GM19043 (cell line): Measurements from ENCODE around the gene KRCC1.
A peak's percentile ranks its signal among the peaks of the same experiment; 100 is the strongest.

Experiments
- ATAC-seq: cut with Tn5 transposase; IDR thresholded peaks from one replicate; pipeline ENCODE4 v1.9.1; 2021; ENCODE audit warnings: low read depth; ENCODE audit not compliant: unreplicated experiment

Gene KRCC1

GRCh38 chr2:88078643-88079172 is 23.1 kb upstream of the KRCC1 start:
- no peak for ATAC-seq

- ATAC-seq, result no peak
Observed at GRCh38 chr2:88077080-88077479, 21.5 kb upstream of the KRCC1 start.

GRCh38 chr2:88074854-88075292 is 19.3 kb upstream of the KRCC1 start:
- no peak for ATAC-seq

- ATAC-seq, result no peak
Observed at GRCh38 chr2:88074150-88074549, 18.6 kb upstream of the KRCC1 start.

GRCh38 chr2:88071365-88071764 is 15.8 kb upstream of the KRCC1 start:
- ATAC-seq, result no peak

- no peak for ATAC-seq
Observed at GRCh38 chr2:88070055-88070454, 14.5 kb upstream of the KRCC1 start.

GRCh38 chr2:88069117-88069516 is 13.5 kb upstream of the KRCC1 start:
- ATAC-seq, result no peak

- ATAC-seq, result no peak
Observed at GRCh38 chr2:88068044-88068443, 12.5 kb upstream of the KRCC1 start.

GRCh38 chr2:88067598-88067997 is 12.0 kb upstream of the KRCC1 start, which contains the start of gene SMYD1:
SMYD1 (plus strand) TSS chr2:88067825; CDS start chr2:88067865, 40 bp downstream.
- ATAC-seq, result no peak

- no peak for ATAC-seq
Observed at GRCh38 chr2:88067189-88067588, 11.6 kb upstream of the KRCC1 start.

GRCh38 chr2:88066543-88066942 is 11.0 kb upstream of the KRCC1 start:
- ATAC-seq, result no peak

- no peak for ATAC-seq
Observed at GRCh38 chr2:88061295-88061694, 5.7 kb upstream of the KRCC1 start.

- ATAC-seq, result no peak
Observed at GRCh38 chr2:88060907-88061275, 5.3 kb upstream of the KRCC1 start.

- no peak for ATAC-seq
Observed at GRCh38 chr2:88059979-88060906, 4.7 kb upstream of the KRCC1 start.

GRCh38 chr2:88058191-88058590 is 2.6 kb upstream of the KRCC1 start:
- ATAC-seq, result no peak

- ATAC-seq, result no peak
Observed at GRCh38 chr2:88057437-88057844, 1.9 kb upstream of the KRCC1 start.

GRCh38 chr2:88054782-88055370 is 707 bp downstream of the KRCC1 start:
- ATAC-seq, result no peak

- no peak for ATAC-seq
Observed at GRCh38 chr2:88053934-88054781, 1.4 kb downstream of the KRCC1 start.

- ATAC-seq, result no peak
Observed at GRCh38 chr2:88053296-88053695, 2.3 kb downstream of the KRCC1 start.

- ATAC-seq, result no peak
Observed at GRCh38 chr2:88051792-88052191, 3.8 kb downstream of the KRCC1 start.

GRCh38 chr2:88049622-88050021 is 6.0 kb downstream of the KRCC1 start:
- peak; percentile 42 for ATAC-seq
